GM20000 (cell line): ENCODE measurements around the gene EIF2B2.

Experiments used
- DNase-seq: peaks from one replicate; pipeline ENCODE4 v3.0.0; 2012; ENCODE audit warnings: low spot score
- CTCF ChIP-seq: IDR thresholded peaks from 2 replicates; pipeline ENCODE4 v1.5.1; 2012; ENCODE audit warnings: mild to moderate bottlenecking, control low read depth; ENCODE audit errors: extremely low read depth, missing control alignments

EIF2B2 gene

GRCh38 chr14:75013290-75013689, 10.6 kb downstream of the EIF2B2 start:
- DNase-seq: no peak
- TF ChIP-seq CTCF: no peak

- no peak for TF ChIP-seq CTCF
Observed at GRCh38 chr14:75015496-75015895, 12.8 kb downstream of the EIF2B2 start.

GRCh38 chr14:75016815-75017214, 14.1 kb downstream of the EIF2B2 start:
- no peak for TF ChIP-seq CTCF
- DNase-seq: no peak

More at GRCh38 chr14:75015496-75015895, 12.8 kb downstream of the EIF2B2 start:
- no peak for DNase-seq

GRCh38 chr14:75018694-75019093, 16.0 kb downstream of the EIF2B2 start:
- no peak for DNase-seq
- no peak for TF ChIP-seq CTCF

- DNase-seq: no peak
- no peak for TF ChIP-seq CTCF
Observed at GRCh38 chr14:75022655-75023054, 19.9 kb downstream of the EIF2B2 start.

GRCh38 chr14:75023108-75023507, 20.4 kb downstream of the EIF2B2 start:
- no peak for DNase-seq
- no peak for TF ChIP-seq CTCF

- DNase-seq: no peak
- TF ChIP-seq CTCF: no peak
Observed at GRCh38 chr14:75025082-75025481, 22.4 kb downstream of the EIF2B2 start.
